ELF-1 (cell line): Measurements from ENCODE around the gene VWA3B.
A peak's percentile ranks its signal among the peaks of the same experiment; 100 is the strongest.
"Not testable (repeated sequence)": the region's sequence is repeated elsewhere in the genome, so short reads cannot be mapped to it uniquely, and the experiment has no call there.

Experiments
- DNase-seq: peaks from one replicate; pipeline ENCODE4 v3.0.0-alpha.2; 2016; ENCODE audit warnings: low read depth, low spot score

Gene VWA3B

DNA sequence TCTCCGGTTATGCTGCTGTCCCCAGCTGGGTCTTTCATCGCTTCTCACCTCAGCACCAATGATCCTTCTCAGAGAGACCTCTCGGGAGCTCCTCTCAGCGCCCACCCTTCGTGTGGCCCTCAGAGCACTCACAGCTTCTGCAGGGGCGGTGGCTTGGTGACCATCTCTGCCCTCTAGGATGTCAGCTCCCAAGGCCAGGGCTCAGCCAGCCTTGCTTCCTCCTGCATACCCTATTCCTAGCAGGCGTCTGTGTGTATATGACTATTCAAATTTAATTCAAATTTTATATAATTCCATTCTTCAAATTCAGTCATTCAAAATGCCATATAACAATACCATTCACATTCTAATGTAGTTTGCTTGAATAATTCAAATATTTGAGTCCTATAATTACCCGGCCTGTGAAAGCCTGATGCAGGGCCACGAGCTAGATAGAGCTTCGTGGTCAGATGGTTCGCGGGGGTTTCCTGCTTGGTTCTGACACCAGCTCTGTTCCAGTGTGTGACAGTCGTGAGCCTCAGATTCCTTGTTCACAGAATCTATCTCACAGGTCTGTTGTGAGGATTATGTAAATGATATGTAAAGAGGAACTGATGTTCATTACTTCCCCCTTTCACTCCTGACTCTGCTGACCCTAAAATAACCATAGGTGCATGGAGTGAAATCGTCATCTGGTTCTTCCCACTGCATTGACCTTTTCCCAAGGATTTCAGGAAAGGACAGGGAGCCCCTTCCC is 165.2 kb downstream of the VWA3B start:
- DNase-seq: no peak

DNA sequence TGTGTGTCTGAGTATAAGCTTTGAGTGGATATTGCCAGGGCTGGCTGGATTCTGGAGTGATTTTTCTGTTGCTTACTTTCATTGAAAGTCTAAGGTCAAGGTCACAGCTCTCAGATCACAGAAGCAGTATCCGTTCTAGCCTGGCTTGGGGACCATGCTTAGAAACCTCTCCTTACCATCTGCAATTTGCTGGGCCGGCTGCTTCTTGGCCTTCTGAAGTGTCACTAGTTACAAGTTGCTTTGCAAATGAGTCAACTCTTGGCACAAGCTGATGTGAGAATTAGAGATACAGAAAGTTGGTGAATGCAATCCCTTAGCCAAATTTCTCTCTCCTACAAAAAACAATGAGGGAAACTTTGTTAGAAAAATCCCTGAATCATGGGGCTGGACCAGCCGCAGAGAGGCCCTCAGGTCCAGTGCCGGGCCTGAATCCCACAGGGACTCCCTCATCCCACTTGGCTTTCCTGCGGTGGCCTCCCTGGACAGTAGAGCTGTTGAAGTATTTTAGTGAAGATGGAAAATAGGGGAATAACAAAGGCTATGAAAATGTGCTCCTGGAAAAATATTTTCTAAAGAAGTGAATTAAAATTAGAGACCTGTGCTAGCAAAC is 166.6 kb downstream of the VWA3B start:
- DNase-seq: no peak

DNA sequence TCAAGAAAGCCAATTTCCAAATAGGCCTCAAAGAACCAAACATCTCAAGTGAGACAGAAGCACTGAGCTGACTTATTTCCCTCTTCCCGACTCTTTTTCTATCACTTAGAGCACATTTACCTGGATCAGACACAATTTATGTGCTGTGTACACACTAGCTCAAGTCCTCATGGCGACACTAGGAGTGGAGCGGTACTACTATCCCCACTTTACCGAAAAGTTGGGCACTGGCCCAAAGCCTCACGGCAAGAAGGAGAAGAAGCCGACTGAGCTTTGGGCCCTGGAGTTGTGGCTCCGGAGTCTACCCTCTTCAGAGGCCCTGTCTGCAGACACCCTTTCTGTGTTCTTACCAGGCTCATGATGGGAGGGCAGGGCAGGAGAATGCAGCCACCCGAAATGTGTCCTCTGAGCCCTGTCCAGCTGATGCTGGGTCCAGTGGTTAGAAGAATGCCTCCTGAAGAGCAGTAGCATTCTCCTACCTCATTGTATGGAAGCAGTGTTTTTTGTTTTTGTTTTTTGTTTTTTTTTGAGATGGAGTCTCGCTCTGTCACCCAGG is 167.6 kb downstream of the VWA3B start:
- no peak for DNase-seq

DNA sequence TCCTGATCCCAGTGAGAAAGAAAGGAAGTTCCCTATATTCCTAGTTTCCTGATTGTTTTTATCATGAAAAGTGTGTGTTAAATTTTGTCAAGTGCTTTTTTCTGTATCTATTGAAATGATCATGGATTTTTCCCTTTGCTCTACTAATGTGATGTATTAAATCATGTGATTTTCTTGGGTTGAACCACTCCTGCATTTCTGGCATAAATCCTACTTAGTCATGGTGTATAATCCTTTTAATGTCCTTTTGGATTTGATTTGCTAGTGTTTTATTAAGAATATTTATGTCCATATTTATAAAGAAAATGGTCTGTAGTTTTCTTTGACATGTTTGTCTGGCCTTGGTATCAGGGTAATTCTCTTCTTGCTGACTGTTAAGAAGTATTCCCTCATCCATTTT is 171.9 kb downstream of the VWA3B start:
- no peak for DNase-seq

DNA sequence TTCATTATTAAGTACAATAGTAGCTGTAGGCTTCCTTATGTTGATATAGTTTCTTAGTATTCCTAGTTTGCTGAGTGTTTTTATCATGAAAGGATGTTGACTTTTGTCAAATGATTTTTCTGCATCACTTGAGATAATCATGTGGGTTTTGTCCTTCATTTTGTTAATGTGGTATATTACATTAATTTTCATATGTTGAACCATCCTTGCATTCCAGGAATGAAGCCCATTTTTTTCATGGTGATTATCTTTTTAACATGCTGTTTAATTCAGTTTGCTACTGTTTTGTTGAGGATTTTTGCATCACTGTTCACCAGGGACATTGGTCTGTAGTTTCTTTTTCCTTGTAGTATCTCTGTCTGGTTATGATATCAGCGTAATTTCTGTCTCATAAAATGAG is 176.4 kb downstream of the VWA3B start:
- no peak for DNase-seq

DNA sequence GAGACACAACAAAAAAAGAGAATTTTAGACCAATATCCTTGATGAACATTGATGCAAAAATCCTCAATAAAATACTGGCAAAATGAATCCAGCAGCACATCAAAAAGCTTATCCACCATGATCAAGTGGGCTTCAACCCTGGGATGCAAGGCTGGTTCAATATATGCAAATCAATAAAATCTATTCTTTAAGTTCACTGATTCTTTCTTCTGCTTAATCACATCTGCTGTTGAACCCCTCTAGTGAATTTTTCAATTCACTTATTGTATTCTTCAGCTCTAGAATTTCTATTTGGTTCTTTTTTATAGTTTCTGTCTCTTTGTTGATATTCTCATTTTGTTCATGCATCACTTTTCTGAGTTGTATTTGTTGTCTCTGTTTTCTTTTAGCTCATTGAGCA is 181.3 kb downstream of the VWA3B start:
- not testable (repeated sequence) for DNase-seq

DNA sequence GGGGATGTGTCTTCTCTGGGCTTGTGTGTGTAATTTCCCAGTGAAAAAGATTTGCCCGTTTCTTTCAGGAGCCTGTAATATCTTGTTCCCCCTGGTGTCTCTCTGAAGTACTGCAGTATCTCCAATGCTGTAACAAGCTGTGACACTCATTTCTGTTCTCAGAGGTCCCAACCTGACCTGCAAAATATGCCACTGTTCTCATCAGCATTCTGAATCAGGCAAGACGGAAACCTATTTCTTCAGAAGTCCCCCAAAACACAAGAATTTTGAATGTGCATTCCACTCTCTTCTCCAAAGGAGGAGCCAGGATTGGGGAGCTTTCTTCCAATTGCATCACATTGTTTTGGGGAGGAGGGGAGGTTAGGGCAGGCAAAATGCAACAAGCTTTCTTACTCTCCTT is 182.3 kb downstream of the VWA3B start:
- DNase-seq: peak; percentile 37

DNA sequence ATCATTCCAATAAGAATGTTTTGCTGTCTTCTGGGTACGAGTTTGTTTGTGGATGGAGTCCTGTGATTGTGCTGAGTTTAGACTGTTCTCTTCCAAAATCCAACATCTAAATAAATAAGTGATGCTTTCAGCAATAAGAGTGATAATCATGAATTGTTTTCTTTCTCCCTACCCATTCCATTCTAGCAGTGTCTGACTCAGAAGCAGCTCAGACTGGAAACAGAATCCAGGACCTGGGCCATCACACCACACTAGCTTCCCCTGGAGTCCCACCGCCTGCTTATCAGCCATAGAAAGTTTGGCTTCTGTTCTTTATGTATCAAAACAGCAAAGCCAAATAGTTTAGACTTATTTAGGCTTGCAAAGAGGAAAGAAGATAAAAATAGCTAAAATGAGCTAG is 182.9 kb downstream of the VWA3B start:
- DNase-seq: no peak

DNA sequence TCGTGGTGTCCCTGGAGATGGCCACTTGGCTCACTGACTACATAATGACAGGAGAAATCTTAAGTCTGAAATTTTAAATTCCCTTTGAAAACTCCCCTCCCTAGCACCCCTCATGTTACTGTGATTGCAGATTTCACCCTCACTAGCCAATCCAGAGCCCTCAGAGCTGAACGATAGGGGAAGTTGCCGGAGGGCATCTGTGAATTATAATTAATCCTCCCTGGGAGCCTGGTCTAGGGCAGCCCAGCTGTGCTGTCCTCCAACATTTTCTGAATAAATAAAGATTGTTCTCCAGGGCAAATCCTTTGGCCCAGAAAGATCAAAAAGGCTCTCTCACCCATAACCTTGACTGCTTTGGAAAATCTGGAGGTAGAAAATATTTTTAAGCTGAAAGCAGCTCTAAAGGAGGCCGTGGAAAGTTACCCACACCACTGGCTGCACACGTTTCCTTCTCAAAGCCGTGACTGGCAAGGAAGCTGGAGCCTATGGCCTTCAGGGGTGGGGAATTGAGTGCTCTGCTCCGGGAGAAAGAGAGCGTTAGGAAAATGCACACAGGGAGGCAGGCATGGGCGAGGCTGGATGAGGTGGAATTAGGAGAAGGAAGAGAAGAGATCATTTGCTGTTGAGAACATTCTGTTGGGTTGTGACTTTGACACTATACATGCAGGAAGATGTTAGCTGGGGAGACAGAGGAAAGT is 190.3 kb downstream of the VWA3B start:
- no peak for DNase-seq

DNA sequence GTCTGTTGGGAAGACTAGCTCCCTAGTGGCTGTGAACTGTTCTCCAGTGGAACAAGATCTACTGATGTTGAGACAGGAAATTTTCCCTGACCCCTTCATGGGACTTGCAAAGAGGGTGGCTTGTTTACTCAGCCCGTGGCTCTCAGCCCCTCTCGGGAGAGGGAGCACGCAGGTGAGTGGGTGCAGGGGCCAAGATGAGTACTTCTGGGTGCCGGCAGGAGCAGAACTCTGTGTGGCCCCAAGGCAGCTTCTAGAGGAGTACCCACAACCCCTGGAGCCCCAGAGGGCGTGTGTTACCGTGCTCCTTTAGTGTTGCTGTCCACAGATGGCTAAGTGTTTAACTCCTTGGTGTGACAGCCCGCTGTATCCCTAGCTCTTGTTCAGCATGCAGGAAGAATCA is 191.1 kb downstream of the VWA3B start:
- DNase-seq: no peak

DNA sequence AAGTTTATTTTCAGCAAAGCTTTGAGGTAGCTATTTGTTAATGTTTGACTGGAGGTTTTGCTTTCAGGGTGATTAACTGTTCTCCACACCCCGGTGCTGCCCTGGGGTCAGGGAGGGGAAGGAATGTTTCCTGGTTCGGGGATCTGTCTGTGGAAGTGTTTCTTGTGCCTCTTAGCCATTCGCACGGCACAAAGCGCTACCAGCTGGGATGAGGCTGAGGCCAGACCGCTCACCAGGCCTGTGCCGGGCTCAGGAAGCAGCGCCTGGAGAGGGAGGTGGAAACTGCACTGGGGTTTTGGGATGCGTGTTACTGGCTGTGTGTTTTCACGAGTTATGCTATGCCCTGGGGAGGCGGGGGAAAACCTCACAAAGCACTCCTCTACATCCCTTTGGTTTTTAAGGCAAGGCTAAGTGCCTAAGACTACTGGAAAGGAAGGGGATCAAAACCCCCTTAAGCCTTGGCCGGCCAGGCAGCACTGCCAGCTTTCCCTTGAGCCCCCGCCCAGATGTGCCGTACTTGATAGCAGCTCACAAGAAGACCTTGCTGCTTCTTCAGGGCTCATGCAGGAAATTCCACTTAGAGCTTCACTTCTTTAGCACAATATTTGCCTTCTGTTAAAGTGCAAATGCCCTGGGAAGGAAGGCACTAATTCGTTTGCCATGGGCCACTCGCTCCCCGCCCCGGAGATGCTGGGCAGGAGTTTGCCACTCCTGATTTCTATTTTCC is 193.6 kb downstream of the VWA3B start:
- DNase-seq: peak; percentile 69

DNA sequence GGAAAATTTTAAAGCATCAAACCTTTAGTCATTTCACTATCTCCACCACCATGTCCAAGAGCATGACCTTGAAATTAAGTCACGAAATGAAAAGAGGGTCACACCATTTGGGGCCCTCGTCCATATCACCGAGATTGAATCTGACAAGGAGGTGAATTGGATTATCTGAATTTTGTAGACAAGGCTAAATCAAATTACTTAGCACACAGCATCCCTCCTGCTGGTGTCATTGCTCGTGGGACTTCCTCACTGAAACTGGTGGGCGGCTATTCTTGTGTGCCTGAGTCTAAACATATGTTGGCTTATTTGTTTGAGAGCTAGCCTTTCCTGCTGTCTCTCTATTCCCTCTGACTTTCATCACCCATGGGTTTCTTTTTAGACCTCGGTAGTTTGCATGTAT is 194.6 kb downstream of the VWA3B start:
- no peak for DNase-seq

DNA sequence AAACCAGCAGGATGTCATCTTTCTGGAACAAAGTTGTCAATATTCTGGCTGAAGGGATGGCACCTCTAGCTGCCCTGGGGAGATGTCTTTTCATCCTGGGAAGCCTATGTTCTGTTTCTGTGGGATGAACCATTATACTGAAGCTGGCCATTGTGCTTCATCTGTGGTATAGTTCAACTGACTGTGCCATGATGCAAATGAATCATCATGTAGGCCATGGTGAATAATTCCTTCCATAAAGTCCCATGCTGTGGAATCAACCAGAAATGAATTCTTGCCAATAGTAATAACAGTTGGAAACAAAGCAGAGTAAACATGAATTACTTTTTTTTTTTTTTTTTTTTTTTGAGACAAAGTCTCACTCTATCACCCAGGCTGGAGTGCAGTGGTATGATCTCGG is 195.1 kb downstream of the VWA3B start:
- no peak for DNase-seq

DNA sequence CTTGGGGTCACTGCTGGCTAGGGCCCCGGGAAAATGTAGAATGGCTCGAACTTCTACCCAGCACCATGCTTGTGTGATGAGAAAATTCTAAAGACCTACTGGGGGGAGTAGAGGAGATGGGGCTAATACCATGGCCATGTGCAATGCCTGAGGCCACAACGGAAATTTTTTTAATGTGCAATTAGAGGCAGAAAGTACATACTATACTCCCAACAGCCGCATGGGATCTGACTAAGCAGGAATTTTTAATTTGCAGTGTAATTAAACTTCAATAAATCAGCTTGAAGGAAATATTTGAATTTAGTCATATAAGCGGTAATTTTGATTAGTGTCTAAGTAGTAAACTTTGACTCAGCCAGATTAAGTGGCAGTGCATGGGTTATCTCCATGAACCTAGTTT is 206.1 kb downstream of the VWA3B start:
- DNase-seq: no peak

DNA sequence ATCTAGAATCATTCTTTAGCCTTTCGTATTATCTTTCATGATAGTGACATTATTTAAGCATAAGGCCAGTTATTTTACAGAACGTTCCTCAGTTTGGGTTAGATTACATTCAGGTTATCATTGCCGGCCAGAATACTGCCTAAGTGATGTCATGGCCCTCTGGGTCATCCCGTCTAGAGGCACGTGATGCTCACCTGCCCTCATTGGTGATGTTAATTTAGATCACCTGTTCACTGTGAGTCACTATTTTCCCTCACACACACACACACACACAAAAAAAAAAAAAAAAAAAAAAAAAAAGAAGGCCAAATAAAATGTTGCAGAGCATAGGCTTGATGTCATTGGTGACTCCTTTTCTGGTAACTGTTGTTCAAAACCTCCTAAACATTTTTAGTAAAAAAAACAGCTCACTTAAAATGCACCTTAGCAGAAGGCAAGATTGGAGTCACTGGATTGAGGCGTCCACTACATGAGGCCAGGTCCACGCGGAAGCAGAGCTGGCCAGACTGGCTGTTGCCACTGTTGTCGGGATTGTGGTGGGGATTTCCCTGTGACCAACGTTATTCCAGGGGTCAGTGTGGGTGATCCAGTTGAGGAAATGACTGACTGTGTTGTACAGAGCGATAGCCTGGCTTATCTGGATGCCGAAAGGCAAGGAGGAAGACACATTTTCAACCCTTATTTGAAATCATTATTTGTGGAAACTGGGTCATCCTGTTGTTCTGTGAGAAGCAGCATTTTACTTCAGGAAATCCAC is 207.1 kb downstream of the VWA3B start:
- no peak for DNase-seq

DNA sequence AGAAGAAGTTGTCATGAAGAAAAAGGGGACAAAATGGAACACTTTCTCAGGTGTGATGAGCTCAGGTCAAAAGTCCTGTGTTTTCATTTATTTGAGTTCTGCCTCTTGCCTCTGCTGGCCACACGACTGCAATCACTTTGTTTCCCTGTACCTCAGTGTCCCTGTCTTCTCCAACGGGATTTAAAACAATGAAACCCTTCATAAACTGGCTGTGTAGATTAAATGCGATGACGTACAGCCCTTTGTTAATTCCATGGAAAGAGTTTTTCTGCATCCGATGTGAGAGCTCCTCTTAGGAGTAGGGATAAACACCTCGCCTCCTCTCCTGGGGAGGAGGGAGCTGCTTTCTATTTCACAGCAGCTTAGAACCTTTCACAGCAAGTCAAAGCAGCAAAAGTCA is 207.7 kb downstream of the VWA3B start:
- DNase-seq: no peak

DNA sequence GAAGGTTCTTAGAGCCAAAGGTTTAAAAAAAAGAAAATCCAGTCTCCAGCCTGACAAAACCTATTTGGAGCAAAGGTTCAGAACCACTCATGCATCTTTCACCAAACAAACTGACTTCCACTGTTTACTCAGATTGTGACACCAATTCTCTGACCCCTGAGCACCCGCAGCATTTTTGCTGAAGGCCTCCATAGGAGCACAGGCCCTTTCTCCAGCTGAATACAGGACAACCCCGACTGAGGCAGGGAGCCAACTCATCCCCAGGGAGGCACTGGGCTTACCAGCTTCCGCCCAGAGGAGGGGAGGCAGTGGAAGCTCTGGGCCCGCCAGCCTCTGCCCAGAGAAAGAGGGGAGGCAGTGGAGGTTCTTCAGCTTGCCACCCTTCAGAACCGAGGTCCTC is 208.3 kb downstream of the VWA3B start:
- DNase-seq: no peak

DNA sequence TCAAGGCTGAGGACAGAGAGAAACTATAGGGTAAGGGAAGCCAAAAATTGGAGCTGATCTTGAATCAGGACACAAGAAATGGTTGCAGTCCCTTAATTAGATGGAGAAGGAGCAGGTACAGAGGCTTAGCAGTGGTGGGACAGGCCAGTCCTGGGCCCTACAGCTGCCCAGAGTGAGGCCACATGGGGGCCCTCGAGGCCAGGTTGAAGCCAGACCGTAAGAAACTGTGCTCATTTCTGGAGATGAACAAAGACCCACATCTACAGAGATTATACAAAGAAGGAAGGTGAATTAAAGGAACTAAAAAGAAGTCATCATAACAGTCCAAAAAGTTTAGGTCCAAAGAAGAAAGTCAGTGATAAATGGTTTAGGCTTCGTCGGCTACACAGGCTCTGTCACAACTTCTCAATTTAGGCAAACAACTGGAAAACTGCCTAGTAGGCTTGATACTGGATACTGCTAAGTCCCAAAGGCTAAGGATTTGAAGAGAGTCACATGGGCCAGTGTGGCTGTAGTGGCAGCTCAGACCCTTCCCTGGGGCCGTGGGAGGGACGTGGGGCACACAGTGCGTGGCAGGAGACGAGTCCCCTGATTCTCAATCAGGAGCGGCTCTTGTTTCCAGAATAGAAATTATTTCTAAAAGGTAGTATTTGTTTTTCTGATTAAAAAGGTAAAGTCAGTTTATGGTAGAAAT is 208.9 kb downstream of the VWA3B start:
- peak; percentile 23 for DNase-seq

DNA sequence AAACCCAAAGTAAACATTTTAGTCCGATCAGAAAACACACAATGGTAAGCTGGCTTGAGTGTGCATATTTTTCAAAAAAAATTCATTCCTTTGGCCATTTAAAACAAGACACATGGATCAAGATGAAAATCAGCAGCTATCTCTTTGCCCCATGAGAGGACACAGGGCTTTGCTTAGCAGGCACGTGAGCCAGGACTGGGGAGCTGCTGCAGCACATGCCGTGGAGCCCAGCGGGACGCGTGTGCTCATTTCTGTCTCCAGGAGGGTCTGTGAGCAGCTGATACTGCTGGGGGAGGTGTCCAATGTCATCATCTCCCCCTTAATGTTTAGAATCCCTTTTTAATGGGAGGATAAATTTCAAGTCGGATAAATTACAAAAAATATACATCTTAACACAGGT is 209.5 kb downstream of the VWA3B start:
- no peak for DNase-seq

DNA sequence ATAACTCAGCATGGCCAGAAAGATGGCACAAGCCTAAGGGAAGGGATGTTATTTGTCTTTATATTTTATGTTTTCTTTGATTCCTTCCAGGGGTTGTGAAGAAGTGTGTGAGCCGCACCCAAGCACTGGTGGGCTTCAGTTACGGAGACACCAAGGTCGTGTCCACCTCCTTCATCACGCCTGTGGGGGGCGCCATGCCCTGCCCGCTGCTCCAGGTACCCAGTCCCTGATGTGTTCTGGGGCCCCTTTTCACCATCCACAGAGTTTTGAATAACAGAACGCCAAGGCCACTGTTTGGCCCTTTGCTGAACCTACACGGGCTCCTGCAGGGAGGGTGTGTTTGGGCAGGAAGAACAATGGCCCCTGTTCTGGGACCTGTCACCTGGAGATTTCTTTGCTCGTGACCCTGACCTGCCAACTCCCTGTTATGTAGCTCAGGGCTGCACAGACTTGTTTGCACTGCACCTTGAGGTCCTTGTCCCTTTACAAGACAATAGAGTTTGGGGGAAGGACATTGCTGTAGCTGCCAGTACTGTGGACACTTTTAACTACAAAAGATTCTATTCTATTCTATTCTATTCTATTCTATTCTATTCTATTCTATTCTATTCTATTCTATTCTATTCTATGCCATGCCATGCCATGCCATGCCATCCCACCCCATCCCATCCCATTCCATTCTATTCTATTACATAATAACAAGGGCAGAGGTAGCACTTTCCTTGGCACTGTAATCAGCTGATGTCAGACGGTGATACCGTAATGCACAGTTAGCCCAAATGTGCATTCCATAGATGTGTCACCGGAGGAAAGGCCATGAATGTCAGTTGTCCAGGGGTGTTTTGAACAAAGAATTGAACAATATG is 211.1 kb downstream of the VWA3B start:
- no peak for DNase-seq
